Loucy (cell line): Measurements from ENCODE around the gene CZIB.

Experiments
- H2AFZ ChIP-seq: fragments of 200-600 bp; sonication (generic); 2 replicates; pipeline ENCODE4 v1.6.0; 2016; ENCODE audit warnings: antibody characterized with exemption, mild to moderate bottlenecking, low read length, moderate library complexity
- H3F3A ChIP-seq: fragments of 200-600 bp; 2 replicates; pipeline ENCODE4 v1.6.0; 2016; ENCODE audit warnings: antibody characterized with exemption, low read depth, mild to moderate bottlenecking
- H3K27me3 ChIP-seq: fragments of 200-600 bp; sonication (generic); 2 replicates; pipeline ENCODE4 v1.6.1; 2014; ENCODE audit warnings: low read length, mild to moderate bottlenecking; ENCODE audit not compliant: insufficient read depth, poor library complexity, severe bottlenecking
- H3K36me3 ChIP-seq: fragments of 200-600 bp; sonication (generic); 2 replicates; pipeline ENCODE4 v1.6.1; 2016; ENCODE audit warnings: low read length; ENCODE audit not compliant: insufficient read depth
- H3K4me1 ChIP-seq: fragments of 200-600 bp; sonication (generic); 2 replicates; pipeline ENCODE4 v1.5.1; 2014; ENCODE audit warnings: low read length, mild to moderate bottlenecking; ENCODE audit not compliant: insufficient read depth, poor library complexity, severe bottlenecking
- H3K4me2 ChIP-seq: fragments of 200-600 bp; sonication (generic); 2 replicates; pipeline ENCODE4 v1.6.0; 2014; ENCODE audit warnings: antibody characterized with exemption, low read length, low read depth, mild to moderate bottlenecking; ENCODE audit not compliant: poor library complexity, severe bottlenecking
- H3K4me3 ChIP-seq: fragments of 200-600 bp; sonication (generic); 2 replicates; pipeline ENCODE4 v1.5.1; 2014; ENCODE audit warnings: low read length, mild to moderate bottlenecking, mixed read lengths; ENCODE audit not compliant: poor library complexity, severe bottlenecking
- H3K79me2 ChIP-seq: fragments of 200-600 bp; sonication (generic); 2 replicates; pipeline ENCODE4 v1.6.1; 2014; ENCODE audit warnings: low read length; ENCODE audit not compliant: insufficient read depth
- H3K9ac ChIP-seq: fragments of 200-600 bp; sonication (generic); 2 replicates; pipeline ENCODE4 v1.6.0; 2014; ENCODE audit warnings: mild to moderate bottlenecking, low read depth, low read length, moderate library complexity; ENCODE audit not compliant: poor library complexity, severe bottlenecking
- H3K9me2 ChIP-seq: fragments of 200-600 bp; sonication (generic); replicated peaks from 2 replicates; pipeline ENCODE4 v1.6.1; 2016; ENCODE audit warnings: low read depth, low read length, mixed read lengths
- H3K9me3 ChIP-seq: fragments of 200-600 bp; sonication (generic); 2 replicates; pipeline ENCODE4 v1.6.1; 2014; ENCODE audit warnings: mild to moderate bottlenecking, antibody characterized with exemption, low read length, low read depth; ENCODE audit not compliant: insufficient read depth
- H4K20me1 ChIP-seq: fragments of 200-600 bp; sonication (generic); 2 replicates; pipeline ENCODE4 v1.6.0; 2014; ENCODE audit warnings: antibody characterized with exemption, low read length, mild to moderate bottlenecking; ENCODE audit not compliant: insufficient read depth, poor library complexity, severe bottlenecking
- EZH2phosphoT487 ChIP-seq: fragments of 200-600 bp; IDR thresholded peaks from 2 replicates; pipeline ENCODE4 v1.6.1; 2018; ENCODE audit warnings: antibody characterized with exemption, mild to moderate bottlenecking, moderate library complexity, borderline replicate concordance
- TF ChIP-seq, protein P1 (sequence below): fragments of 200-600 bp; sonication (generic); conservative IDR thresholded peaks from 2 replicates; pipeline ENCODE4 v1.5.1; 2014; ENCODE audit warnings: mild to moderate bottlenecking, antibody characterized with exemption, low read length

The CZIB gene

DNA sequence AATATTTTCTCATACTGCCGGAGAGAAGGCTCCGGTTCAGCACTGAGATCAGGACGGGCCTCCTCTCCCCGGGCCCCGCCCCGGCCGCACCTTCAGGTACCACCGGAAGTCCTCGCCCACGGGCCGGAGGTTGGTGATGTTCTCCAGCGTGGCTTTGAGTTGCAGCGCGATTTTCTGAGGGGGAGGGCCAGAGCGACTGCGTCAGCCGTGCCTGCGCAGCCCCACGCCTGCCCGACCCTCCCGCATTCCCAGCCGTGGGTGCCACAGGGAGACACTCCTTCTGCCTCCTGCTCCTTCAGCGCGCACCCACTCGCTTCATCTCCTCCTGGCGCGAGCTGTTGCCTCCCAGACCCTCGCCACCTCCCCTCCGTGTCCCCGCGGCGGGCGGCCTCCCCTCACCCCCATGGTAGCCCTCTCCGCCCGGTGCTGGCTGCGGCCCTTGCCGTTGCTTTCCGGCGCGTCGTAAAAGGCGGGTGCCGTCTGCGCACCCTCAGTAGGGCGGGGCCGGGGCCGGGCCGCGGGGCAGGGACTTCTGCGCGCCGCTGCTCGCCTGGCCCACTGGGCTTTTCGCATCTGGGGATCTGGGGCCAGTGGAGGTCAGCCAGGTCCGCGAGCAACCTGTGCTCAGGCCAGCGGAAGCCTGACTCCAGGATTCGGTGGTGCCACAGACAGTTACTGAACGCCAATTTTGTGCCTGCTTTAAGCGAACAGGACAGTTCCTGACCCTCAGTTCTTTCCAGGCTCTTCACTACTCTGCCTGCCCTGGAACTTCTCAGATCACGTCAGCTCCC is at the start of gene CZIB:
Gene CZIB (minus strand): TSS at position 464 of the 791 bp plus-strand sequence. CDS start 59 bp downstream, at position 405.
- H3K9ac ChIP-seq, result peak within 1 kb of the TSS; percentile 88
- peak within 1 kb of the TSS; percentile 72 for H3K4me2 ChIP-seq
- H4K20me1 ChIP-seq, result no peaks in the 10 kb centered on the region
- no peaks in the 10 kb centered on the region for H3K27me3 ChIP-seq
- no peaks in the 10 kb centered on the region for H3K36me3 ChIP-seq
- peak within 1 kb of the TSS; percentile 85 for H2AFZ ChIP-seq
- no peaks in the 10 kb centered on the region for H3K9me2 ChIP-seq
- H3F3A ChIP-seq, result no peaks in the 10 kb centered on the region
- no peak for TF ChIP-seq EZH2phosphoT487
- TF ChIP-seq, protein P1, sequence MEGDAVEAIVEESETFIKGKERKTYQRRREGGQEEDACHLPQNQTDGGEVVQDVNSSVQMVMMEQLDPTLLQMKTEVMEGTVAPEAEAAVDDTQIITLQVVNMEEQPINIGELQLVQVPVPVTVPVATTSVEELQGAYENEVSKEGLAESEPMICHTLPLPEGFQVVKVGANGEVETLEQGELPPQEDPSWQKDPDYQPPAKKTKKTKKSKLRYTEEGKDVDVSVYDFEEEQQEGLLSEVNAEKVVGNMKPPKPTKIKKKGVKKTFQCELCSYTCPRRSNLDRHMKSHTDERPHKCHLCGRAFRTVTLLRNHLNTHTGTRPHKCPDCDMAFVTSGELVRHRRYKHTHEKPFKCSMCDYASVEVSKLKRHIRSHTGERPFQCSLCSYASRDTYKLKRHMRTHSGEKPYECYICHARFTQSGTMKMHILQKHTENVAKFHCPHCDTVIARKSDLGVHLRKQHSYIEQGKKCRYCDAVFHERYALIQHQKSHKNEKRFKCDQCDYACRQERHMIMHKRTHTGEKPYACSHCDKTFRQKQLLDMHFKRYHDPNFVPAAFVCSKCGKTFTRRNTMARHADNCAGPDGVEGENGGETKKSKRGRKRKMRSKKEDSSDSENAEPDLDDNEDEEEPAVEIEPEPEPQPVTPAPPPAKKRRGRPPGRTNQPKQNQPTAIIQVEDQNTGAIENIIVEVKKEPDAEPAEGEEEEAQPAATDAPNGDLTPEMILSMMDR, result no peak
- H3K9me3 ChIP-seq, result no peaks in the 10 kb centered on the region
- peaks cover 25% of the 10 kb centered on the region for H3K79me2 ChIP-seq
- H3K4me1 ChIP-seq, result peaks cover 19% of the 10 kb centered on the region
- H3K4me3 ChIP-seq, result peak within 1 kb of the TSS; percentile 87

DNA sequence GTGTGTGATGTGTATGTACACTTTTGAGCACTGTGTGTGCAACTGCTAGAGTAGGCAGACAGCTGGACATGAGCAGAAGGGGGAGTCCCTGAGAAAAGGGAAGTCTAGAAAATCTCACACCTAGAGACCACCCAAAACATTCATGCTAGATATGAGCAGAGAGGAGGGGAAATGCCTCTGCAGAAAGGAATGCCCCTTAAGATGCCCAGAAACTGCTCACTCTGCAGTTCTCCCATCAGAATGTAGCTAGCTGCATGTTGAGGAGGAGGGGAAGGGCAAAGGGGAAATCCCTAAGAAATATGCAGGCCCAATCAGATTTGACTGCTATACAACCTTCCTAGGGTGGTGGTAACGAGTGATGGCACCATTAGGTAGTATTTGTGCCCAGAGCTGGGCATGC is 49.7 kb upstream of the CZIB start:
- Histone ChIP-seq H3K9me3 (no peaks in the 10 kb centered on the region), H3K4me2 (no peak overlapping the region), H3K27me3 (no peaks in the 10 kb centered on the region), H3K9me2 (no peaks in the 10 kb centered on the region), H3K36me3 (peaks cover 82% of the 10 kb centered on the region; the same call in 1 of the 2 replicates), H3K4me3 (no peak overlapping the region), H3F3A (no peaks in the 10 kb centered on the region), H3K79me2 (no peaks in the 10 kb centered on the region), H3K4me1 (no peaks in the 10 kb centered on the region), H2AFZ (no peak overlapping the region), H3K9ac (no peak overlapping the region), H4K20me1 (no peaks in the 10 kb centered on the region)
- TF ChIP-seq, protein P1, result no peak

DNA sequence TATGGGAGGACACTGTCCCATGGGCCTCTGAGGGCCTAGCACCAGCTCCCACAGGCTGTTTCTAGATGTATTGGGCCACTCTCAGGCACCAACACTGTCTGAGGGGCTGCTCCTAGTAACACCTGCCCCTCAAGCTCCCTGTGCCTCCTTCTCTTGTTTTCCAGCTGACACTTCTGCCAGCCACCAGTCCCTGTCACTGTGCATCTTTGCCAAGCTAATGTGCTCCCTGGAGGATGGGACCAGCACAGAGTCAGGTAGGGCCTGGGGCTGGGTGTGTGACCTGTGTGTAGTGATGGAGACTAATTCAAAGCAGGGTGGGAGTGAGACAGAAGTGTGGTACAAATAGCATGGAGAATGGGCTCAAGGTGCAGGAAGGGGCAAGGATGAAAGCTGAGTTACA is 47.3 kb upstream of the CZIB start:
- TF ChIP-seq, protein P1, result no peak
- no peak for TF ChIP-seq EZH2phosphoT487
- H3K9me2 ChIP-seq, result no peaks in the 10 kb centered on the region
- no peaks in the 10 kb centered on the region for H3F3A ChIP-seq
- H3K27me3 ChIP-seq, result no peaks in the 10 kb centered on the region
- H3K4me3 ChIP-seq, result no peak overlapping the region
- no peak overlapping the region for H3K9ac ChIP-seq
- no peak overlapping the region for H2AFZ ChIP-seq
- H3K36me3 ChIP-seq, result peaks cover 83% of the 10 kb centered on the region; the same call in 1 of the 2 replicates
- no peaks in the 10 kb centered on the region for H3K9me3 ChIP-seq
- no peaks in the 10 kb centered on the region for H3K79me2 ChIP-seq
- no peaks in the 10 kb centered on the region for H4K20me1 ChIP-seq
- no peak overlapping the region for H3K4me2 ChIP-seq
- H3K4me1 ChIP-seq, result no peaks in the 10 kb centered on the region
